Panc1 (cell line): Measurements from ENCODE around the gene MN1. TPM values are rescaled to one million over a fixed set of nuclear protein-coding genes. Genes with fewer than 3 reads are reported as not detected.

Experiments used
- ATAC-seq: fragments of 200-7000 bp; cut with Tn5 transposase; 2 replicates; pipeline ENCODE4 v1.9.1; 2020; ENCODE audit warnings: mild to moderate bottlenecking, moderate library complexity
- BruUV-seq: library from RNA; stranded (reverse); fragments of 400-500 nt; replicated peaks from 2 replicates; lab custom pipeline; 2021; lab: Mats Ljungman, UMichigan
- CTCF ChIA-PET: fragments of 300-600 bp; sonication (Branson Sonifier 250); formaldehyde crosslinking; loops from one replicate; lab custom pipeline; 2022; ENCODE audit warnings: antibody characterized with exemption; lab: Charles Lee
- POLR2A ChIA-PET: fragments of 300-600 bp; sonication (Branson Sonifier 250); formaldehyde crosslinking; loops from one replicate; lab custom pipeline; 2022; ENCODE audit warnings: antibody characterized with exemption; lab: Charles Lee
- DNase-seq: peaks from one replicate; pipeline ENCODE4 v3.0.0-alpha.2; 2010; ENCODE audit warnings: low read depth, low spot score
- H3K27ac ChIP-seq: 2 replicates; pipeline ENCODE4 v1.5.1; 2011; ENCODE audit warnings: mild to moderate bottlenecking, low read length, inconsistent platforms
- H3K27me3 ChIP-seq: fragments of 200-500 bp; sonication (Bioruptor generic); 2 replicates; pipeline ENCODE4 v1.6.0; 2014; ENCODE audit warnings: low read length, inconsistent platforms; ENCODE audit not compliant: control insufficient read depth, insufficient read depth
- H3K36me3 ChIP-seq: fragments of 200-500 bp; sonication (Bioruptor generic); 2 replicates; pipeline ENCODE4 v1.5.1; 2014; ENCODE audit warnings: inconsistent platforms, mild to moderate bottlenecking, low read length, moderate library complexity; ENCODE audit not compliant: control insufficient read depth, insufficient read depth
- H3K4me1 ChIP-seq: 2 replicates; pipeline ENCODE4 v1.5.1; 2011; ENCODE audit warnings: inconsistent platforms, mild to moderate bottlenecking, low read length, moderate library complexity; ENCODE audit not compliant: control insufficient read depth, insufficient read depth
- H3K4me3 ChIP-seq, 2 experiments: 2 replicates each; pipeline ENCODE4 v1.5.1; 2011 to 2012; ENCODE audit warnings: low read depth in 2 of 2, low read length in 2 of 2, mild to moderate bottlenecking in 2 of 2, inconsistent platforms in 1 of 2, moderate library complexity in 1 of 2
- H3K9me3 ChIP-seq: fragments of 200-500 bp; sonication (Bioruptor generic); 2 replicates; pipeline ENCODE4 v1.5.1; 2014; ENCODE audit warnings: low read depth, mild to moderate bottlenecking, inconsistent platforms, low read length, moderate library complexity; ENCODE audit not compliant: control insufficient read depth, insufficient read depth
- POLR2AphosphoS5 ChIP-seq: IDR thresholded peaks from 2 replicates; pipeline ENCODE4 v1.6.1; 2012; ENCODE audit warnings: mild to moderate bottlenecking, low read depth, low read length, moderate library complexity
- SIN3A ChIP-seq: IDR thresholded peaks from 2 replicates; pipeline ENCODE4 v1.6.1; 2012; ENCODE audit warnings: low read depth, mild to moderate bottlenecking, low read length, moderate library complexity, borderline replicate concordance; ENCODE audit not compliant: insufficient read depth
- TCF7L2 ChIP-seq: IDR thresholded peaks from 2 replicates; pipeline ENCODE4 v1.6.1; 2011; ENCODE audit warnings: mild to moderate bottlenecking, low read depth, low read length, inconsistent platforms
- in situ Hi-C: cut with HindIII; loops from 2 replicates; pipeline ENCODE4 v1.10.0; 2016; ENCODE audit warnings: low sequenced_read_pairs, low pct_unique_long_range_greater_than_20kb
- intact Hi-C: fragments of 100-400 bp; cut with micrococcal nuclease; formaldehyde crosslinking; loops from one replicate; pipeline ENCODE4 v1.10.0; 2022; ENCODE audit not compliant: unreplicated experiment
- total RNA-seq: library from RNA; stranded (reverse); gene quantifications from one replicate; pipeline ENCODE4 v1.2.1, GENCODE V29; 2021; ENCODE audit not compliant: unreplicated experiment
- TF ChIP-seq, protein P1 (sequence below), 2 experiments: IDR thresholded peaks; 2 replicates each; pipeline ENCODE4 v1.6.1; 2011 to 2012; ENCODE audit warnings: low read depth in 2 of 2, control low read depth in 1 of 2, low read length in 1 of 2, mild to moderate bottlenecking in 1 of 2, moderate library complexity in 1 of 2; ENCODE audit not compliant: insufficient read depth in 1 of 2
- TF ChIP-seq, protein P2 (sequence below): fragments of 450-650 bp; IDR thresholded peaks from 2 replicates; pipeline ENCODE4 v1.5.1; 2017; ENCODE audit warnings: mild to moderate bottlenecking

Gene MN1
- total RNA-seq, 1 experiment from 2014 or later, result 0.51 TPM

DNA sequence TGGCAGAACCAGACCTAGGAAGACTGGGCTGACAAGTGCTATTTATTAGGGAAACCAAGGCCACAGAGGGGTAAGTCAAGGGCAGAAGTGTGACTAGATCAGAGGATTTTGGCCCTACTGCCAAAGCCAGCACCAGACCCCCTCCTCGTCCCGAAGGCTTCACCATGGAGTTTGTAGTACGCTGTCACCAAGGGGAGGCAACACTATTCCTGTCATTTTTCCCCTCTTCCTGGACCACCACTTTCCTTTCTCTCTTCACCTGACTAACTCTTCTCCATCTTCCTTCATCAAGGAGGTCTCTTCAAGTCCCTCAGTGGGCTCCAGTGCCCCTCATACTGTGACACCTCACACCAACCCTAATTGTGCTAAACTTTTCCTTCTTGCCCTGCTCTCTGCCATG is 34.9 kb downstream of the MN1 start:
- Histone ChIP-seq H3K36me3 (no peaks in the 10 kb centered on the region), H3K4me3 (no peak overlapping the region), H3K9me3 (no peaks in the 10 kb centered on the region), H3K27me3 (no peaks in the 10 kb centered on the region), H3K27ac (no peak overlapping the region), H3K4me1 (no peaks in the 10 kb centered on the region)
- intact Hi-C loops, result no loop called here
- in situ Hi-C loops, result no loop called here
- no peak for TF ChIP-seq POLR2AphosphoS5
- TF ChIP-seq TCF7L2, result no peak
- TF ChIP-seq, protein P1, sequence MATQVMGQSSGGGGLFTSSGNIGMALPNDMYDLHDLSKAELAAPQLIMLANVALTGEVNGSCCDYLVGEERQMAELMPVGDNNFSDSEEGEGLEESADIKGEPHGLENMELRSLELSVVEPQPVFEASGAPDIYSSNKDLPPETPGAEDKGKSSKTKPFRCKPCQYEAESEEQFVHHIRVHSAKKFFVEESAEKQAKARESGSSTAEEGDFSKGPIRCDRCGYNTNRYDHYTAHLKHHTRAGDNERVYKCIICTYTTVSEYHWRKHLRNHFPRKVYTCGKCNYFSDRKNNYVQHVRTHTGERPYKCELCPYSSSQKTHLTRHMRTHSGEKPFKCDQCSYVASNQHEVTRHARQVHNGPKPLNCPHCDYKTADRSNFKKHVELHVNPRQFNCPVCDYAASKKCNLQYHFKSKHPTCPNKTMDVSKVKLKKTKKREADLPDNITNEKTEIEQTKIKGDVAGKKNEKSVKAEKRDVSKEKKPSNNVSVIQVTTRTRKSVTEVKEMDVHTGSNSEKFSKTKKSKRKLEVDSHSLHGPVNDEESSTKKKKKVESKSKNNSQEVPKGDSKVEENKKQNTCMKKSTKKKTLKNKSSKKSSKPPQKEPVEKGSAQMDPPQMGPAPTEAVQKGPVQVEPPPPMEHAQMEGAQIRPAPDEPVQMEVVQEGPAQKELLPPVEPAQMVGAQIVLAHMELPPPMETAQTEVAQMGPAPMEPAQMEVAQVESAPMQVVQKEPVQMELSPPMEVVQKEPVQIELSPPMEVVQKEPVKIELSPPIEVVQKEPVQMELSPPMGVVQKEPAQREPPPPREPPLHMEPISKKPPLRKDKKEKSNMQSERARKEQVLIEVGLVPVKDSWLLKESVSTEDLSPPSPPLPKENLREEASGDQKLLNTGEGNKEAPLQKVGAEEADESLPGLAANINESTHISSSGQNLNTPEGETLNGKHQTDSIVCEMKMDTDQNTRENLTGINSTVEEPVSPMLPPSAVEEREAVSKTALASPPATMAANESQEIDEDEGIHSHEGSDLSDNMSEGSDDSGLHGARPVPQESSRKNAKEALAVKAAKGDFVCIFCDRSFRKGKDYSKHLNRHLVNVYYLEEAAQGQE (IDR thresholded peaks at IDR 0.05; ENCODE audit: insufficient read depth in 1 of 2, low read depth in 2 of 2, low read length in 1 of 2), result no peak
- TF ChIP-seq, protein P2, sequence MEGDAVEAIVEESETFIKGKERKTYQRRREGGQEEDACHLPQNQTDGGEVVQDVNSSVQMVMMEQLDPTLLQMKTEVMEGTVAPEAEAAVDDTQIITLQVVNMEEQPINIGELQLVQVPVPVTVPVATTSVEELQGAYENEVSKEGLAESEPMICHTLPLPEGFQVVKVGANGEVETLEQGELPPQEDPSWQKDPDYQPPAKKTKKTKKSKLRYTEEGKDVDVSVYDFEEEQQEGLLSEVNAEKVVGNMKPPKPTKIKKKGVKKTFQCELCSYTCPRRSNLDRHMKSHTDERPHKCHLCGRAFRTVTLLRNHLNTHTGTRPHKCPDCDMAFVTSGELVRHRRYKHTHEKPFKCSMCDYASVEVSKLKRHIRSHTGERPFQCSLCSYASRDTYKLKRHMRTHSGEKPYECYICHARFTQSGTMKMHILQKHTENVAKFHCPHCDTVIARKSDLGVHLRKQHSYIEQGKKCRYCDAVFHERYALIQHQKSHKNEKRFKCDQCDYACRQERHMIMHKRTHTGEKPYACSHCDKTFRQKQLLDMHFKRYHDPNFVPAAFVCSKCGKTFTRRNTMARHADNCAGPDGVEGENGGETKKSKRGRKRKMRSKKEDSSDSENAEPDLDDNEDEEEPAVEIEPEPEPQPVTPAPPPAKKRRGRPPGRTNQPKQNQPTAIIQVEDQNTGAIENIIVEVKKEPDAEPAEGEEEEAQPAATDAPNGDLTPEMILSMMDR, result no peak
- no peak for TF ChIP-seq SIN3A
- no TSS peak for BruUV-seq
- CTCF ChIA-PET, result no interaction called here
- POLR2A ChIA-PET, result no interaction called here
- no peak for ATAC-seq
- no peak for DNase-seq

DNA sequence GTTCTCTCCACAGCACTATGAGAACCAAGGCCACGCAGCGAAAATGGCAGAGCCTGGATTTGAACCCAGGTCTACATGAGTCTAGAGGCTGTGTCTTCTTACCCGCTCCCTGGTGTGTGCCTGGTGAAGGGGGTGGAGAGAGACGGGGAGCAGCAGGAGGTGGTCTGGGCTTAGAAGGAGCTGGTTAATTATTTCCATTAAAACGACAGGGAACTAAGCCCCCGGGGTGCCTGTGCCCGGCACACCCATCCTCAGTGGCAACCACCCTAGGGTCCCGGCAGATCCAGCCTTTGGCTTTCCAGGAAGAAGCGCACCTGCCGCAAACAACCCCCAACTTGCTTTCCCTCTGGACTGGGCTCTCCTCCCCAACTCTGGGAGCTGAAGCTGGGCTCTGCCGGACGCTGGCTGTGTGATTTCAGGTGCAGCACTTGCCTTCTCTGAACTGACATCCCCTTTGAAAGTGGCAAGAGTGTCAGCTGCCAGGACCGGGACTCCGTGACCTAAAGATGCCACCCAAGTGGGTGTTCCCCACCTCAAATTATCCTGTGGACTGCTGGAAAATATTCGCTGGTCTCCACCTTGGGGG is 35.8 kb downstream of the MN1 start:
- Histone ChIP-seq H3K9me3 (no peaks in the 10 kb centered on the region), H3K36me3 (no peaks in the 10 kb centered on the region), H3K4me3 (no peak overlapping the region), H3K4me1 (no peaks in the 10 kb centered on the region), H3K27ac (no peak overlapping the region), H3K27me3 (no peaks in the 10 kb centered on the region)
- intact Hi-C loops, result no loop called here
- POLR2A ChIA-PET, result no interaction called here
- DNase-seq (no peak), ATAC-seq (no peak)
- in situ Hi-C loops, result no loop called here
- CTCF ChIA-PET, result no interaction called here
- no TSS peak for BruUV-seq
- TF ChIP-seq POLR2AphosphoS5, result no peak
- TF ChIP-seq, protein P2, result no peak
- no peak for TF ChIP-seq SIN3A
- TF ChIP-seq, protein P1 (IDR thresholded peaks at IDR 0.05; ENCODE audit: insufficient read depth in 1 of 2, low read depth in 2 of 2, low read length in 1 of 2), result no peak
- TF ChIP-seq TCF7L2, result no peak
